Stimulated activated CD8-positive, alpha-beta memory T cell treated with anti-CD3 and anti-CD28 coated beads, Interleukin-7, amount 100 ng/mL, for 4 hours (primary cell): ENCODE data around the gene CCDC78.

Experiments used
- DNase-seq, 2 donors: peaks; one replicate each; pipeline ENCODE4 v3.0.0-alpha.2; 2020; ENCODE audit warnings: low read depth in 2 of 2

The CCDC78 gene

GRCh38 chr16:678858-679813 lies 47.1 kb downstream of the CCDC78 start:
- DNase-seq = peak in 1 of 2 donors; percentile 43

GRCh38 chr16:678209-678857 lies 47.9 kb downstream of the CCDC78 start:
- no peak for DNase-seq

- DNase-seq = no peak
These were observed 48.7 kb downstream of the CCDC78 start for GRCh38 chr16:677316-678190.

GRCh38 chr16:676913-677312 lies 49.3 kb downstream of the CCDC78 start:
- no peak for DNase-seq

GRCh38 chr16:676565-676902 lies 49.7 kb downstream of the CCDC78 start:
- DNase-seq = no peak

GRCh38 chr16:675884-676564 lies 50.2 kb downstream of the CCDC78 start:
- DNase-seq = no peak

GRCh38 chr16:674968-675883 lies 51.0 kb downstream of the CCDC78 start, which contains the start of gene RHBDL1:
TSS of gene RHBDL1 (plus strand) at chr16:675671. CDS start at chr16:675791, 120 bp downstream.
- no peak for DNase-seq

GRCh38 chr16:674214-674881 lies 51.9 kb downstream of the CCDC78 start:
- no peak for DNase-seq

- DNase-seq = no peak
These were observed 52.7 kb downstream of the CCDC78 start for GRCh38 chr16:673399-673991.

GRCh38 chr16:672851-673250 lies 53.4 kb downstream of the CCDC78 start:
- DNase-seq = no peak
